B cell (primary cell): ENCODE data around the gene RABGAP1L. TPM values are rescaled to one million over a fixed set of nuclear protein-coding genes. Genes with fewer than 3 reads are reported as not detected.

Experiments used
- ATAC-seq: fragments of 200-7000 bp; cut with Tn5 transposase; one replicate; pipeline ENCODE4 v1.10.0; 2021; ENCODE audit warnings: low read depth, mild to moderate bottlenecking, moderate number of reproducible peaks, moderate library complexity
- CTCF ChIA-PET: fragments of 350-600 bp; sonication (Branson Sonifier 250); formaldehyde crosslinking; loops from one replicate; lab custom pipeline; 2021; ENCODE audit warnings: antibody characterized with exemption, inconsistent platforms; lab: Charles Lee
- POLR2A ChIA-PET: fragments of 350-600 bp; sonication (Branson Sonifier 250); formaldehyde crosslinking; loops from one replicate; lab custom pipeline; 2021; ENCODE audit warnings: antibody characterized with exemption; lab: Charles Lee
- DNase-seq: peaks from one replicate; pipeline ENCODE4 v3.0.0; 2013
- H2AFZ ChIP-seq: 2 replicates; pipeline ENCODE4 v1.6.1; 2012; ENCODE audit warnings: mild to moderate bottlenecking, low read depth, low read length; ENCODE audit not compliant: insufficient read depth, poor library complexity, severe bottlenecking
- H3K27ac ChIP-seq, 2 donors: 1 replicate in 1 of 2; 2 replicates in 1 of 2; pipeline ENCODE4 v1.5.1; 2012 to 2013; ENCODE audit warnings: low read length in 2 of 2, mild to moderate bottlenecking in 2 of 2, moderate library complexity in 1 of 2
- H3K27me3 ChIP-seq, 4 experiments: fragments of 200-600 bp in 1 of 4; sonication (generic) in 1 of 4; replicated peaks in 1 of 4; 1 replicate in 2 of 4; 2 replicates in 2 of 4; pipeline versions ENCODE4 v1.6.1 to v1.7.0; 2013 to 2016; ENCODE audit warnings: low read length in 3 of 4, mild to moderate bottlenecking in 2 of 4, mixed read lengths in 1 of 4, moderate library complexity in 1 of 4; ENCODE audit not compliant: insufficient read depth in 4 of 4, control insufficient read depth in 3 of 4; ENCODE audit errors: control extremely low read depth in 1 of 4
- H3K36me3 ChIP-seq, 2 experiments: replicated peaks in 1 of 2; 1 replicate in 1 of 2; 2 replicates in 1 of 2; pipeline versions ENCODE4 v1.6.1 to v1.7.1; 2013; ENCODE audit warnings: low read length in 1 of 2; ENCODE audit not compliant: insufficient read depth in 2 of 2, control insufficient read depth in 1 of 2; ENCODE audit errors: control extremely low read depth in 1 of 2, extremely low read depth in 1 of 2
- H3K4me1 ChIP-seq, 2 donors: fragments of 200-600 bp in 1 of 2; sonication (generic) in 1 of 2; 1 replicate in 1 of 2; 2 replicates in 1 of 2; pipeline versions ENCODE4 v1.5.1 to v1.6.1; 2013 to 2017; ENCODE audit warnings: low read length in 2 of 2; ENCODE audit not compliant: control insufficient read depth in 2 of 2, insufficient read depth in 2 of 2
- H3K4me2 ChIP-seq: replicated peaks from 2 replicates; pipeline ENCODE3; 2012; ENCODE audit warnings: mild to moderate bottlenecking, low read depth, low read length; ENCODE audit not compliant: poor library complexity, severe bottlenecking
- H3K4me3 ChIP-seq, 5 experiments: fragments of 200-600 bp in 1 of 5; sonication (generic) in 1 of 5; 1 replicate in 3 of 5; 2 replicates in 2 of 5; pipeline versions ENCODE4 v1.5.1 to v1.7.0; 2011 to 2016; ENCODE audit warnings: low read length in 4 of 5, mild to moderate bottlenecking in 4 of 5, low read depth in 2 of 5, control low read depth in 1 of 5, moderate library complexity in 1 of 5; ENCODE audit not compliant: insufficient read depth in 1 of 5; ENCODE audit errors: control extremely low read depth in 1 of 5, extremely low read depth in 1 of 5
- H3K79me2 ChIP-seq: fragments of 200-600 bp; sonication (generic); one replicate; pipeline ENCODE4 v1.6.0; 2016; ENCODE audit warnings: low read length; ENCODE audit not compliant: control insufficient read depth, insufficient read depth
- H3K9ac ChIP-seq: fragments of 200-600 bp; sonication (generic); 2 replicates; pipeline ENCODE4 v1.6.1; 2017; ENCODE audit warnings: mild to moderate bottlenecking, low read length, moderate library complexity
- H3K9me3 ChIP-seq, 3 donors: one replicate each; pipeline versions ENCODE4 v1.6.1 to v1.7.1; 2013; ENCODE audit warnings: low read length in 2 of 3; ENCODE audit not compliant: control insufficient read depth in 2 of 3, insufficient read depth in 1 of 3; ENCODE audit errors: control extremely low read depth in 1 of 3
- H4K20me1 ChIP-seq: 2 replicates; pipeline ENCODE4 v1.6.0; 2012; ENCODE audit warnings: mild to moderate bottlenecking, low read length; ENCODE audit not compliant: insufficient read depth, control insufficient read depth, poor library complexity, severe bottlenecking
- H3K27ac Mint-ChIP-seq: one replicate; pipeline ENCODE4 v1.8.0; 2021; ENCODE audit warnings: mixed read lengths
- H3K27me3 Mint-ChIP-seq: one replicate; pipeline ENCODE4 v1.8.0; 2021; ENCODE audit warnings: mixed read lengths
- H3K4me1 Mint-ChIP-seq: one replicate; pipeline ENCODE4 v1.8.0; 2021; ENCODE audit warnings: mixed read lengths
- H3K4me3 Mint-ChIP-seq: one replicate; pipeline ENCODE4 v1.8.0; 2021; ENCODE audit warnings: mixed read lengths
- H3K9me3 Mint-ChIP-seq: one replicate; pipeline ENCODE4 v1.8.0; 2022; ENCODE audit warnings: mixed read lengths; ENCODE audit not compliant: insufficient read depth
- CTCF ChIP-seq: fragments of 200-600 bp; IDR thresholded peaks from one replicate; pipeline ENCODE4 v1.8.0; 2022; ENCODE audit warnings: antibody characterized with exemption, mild to moderate bottlenecking
- EZH2 ChIP-seq: IDR thresholded peaks from 2 replicates; pipeline ENCODE4 v1.6.1; 2012; ENCODE audit warnings: borderline replicate concordance, low read depth, mild to moderate bottlenecking, moderate library complexity, low read length; ENCODE audit not compliant: insufficient read depth, poor library complexity, severe bottlenecking
- WGBS: methylation state at CpG from one replicate; pipeline ENCODE4 v1.1.5; 2013; ENCODE audit warnings: missing lambda C conversion rate; ENCODE audit not compliant: insufficient coverage; 5-methylcytosine and 5-hydroxymethylcytosine counted together
- intact Hi-C: fragments of 100-400 bp; cut with micrococcal nuclease; formaldehyde crosslinking; loops from one replicate; pipeline ENCODE4 v1.10.0; 2022
- polyA plus RNA-seq: library from polyadenylated mRNA; depleted of rRNA; stranded (reverse); fragments of >200 nt; gene quantifications from 2 replicates; pipeline ENCODE4 v1.2.3, GENCODE V29; 2012
- total RNA-seq, 2 donors: library from RNA; stranded (reverse); fragments of 120-200 nt in 1 of 2; gene quantifications; 1 replicate in 1 of 2; 2 replicates in 1 of 2; pipeline versions ENCODE4 v1.2.3 to v1.2.4, GENCODE V29; 2013 to 2022

The RABGAP1L gene
- total and polyA plus RNA-seq, 2 donors (not counting 1 experiment from before 2014, with no cell fraction given): 34.9 to 159 TPM

GRCh38 chr1:174875306-174875705 is 716.0 kb downstream of the RABGAP1L start:
- Mint-ChIP-seq H3K4me3 (peak overlapping the region; percentile 91), H3K27me3 (no peaks in the 10 kb centered on the region), H3K27ac (peak overlapping the region; percentile 84), H3K9me3 (no peaks in the 10 kb centered on the region), H3K4me1 (peaks cover 44% of the 10 kb centered on the region)
- ChIA-PET CTCF (interaction anchor here (0.9 to 1.5 kb wide), 2 partner anchors 8 to 22 kb away, joined by 3 read pairs; no protein-coding TSS in a partner anchor), POLR2A (no interaction called here)
- Histone ChIP-seq H3K9ac (peak overlapping the region; percentile 73), H3K27ac (no peak overlapping the region), H3K27me3 (no peaks in the 10 kb centered on the region), H3K79me2 (no peaks in the 10 kb centered on the region), H3K9me3 (no peaks in the 10 kb centered on the region), H3K36me3 (no peaks in the 10 kb centered on the region), H4K20me1 (no peaks in the 10 kb centered on the region), H3K4me1 (peaks cover 14 to 28% of the 10 kb centered on the region in 2 donors), H2AFZ (no peak overlapping the region), H3K4me2 (peak overlapping the region; percentile 71), H3K4me3 (peak overlapping the region in 1 of 5 experiments; percentile 63)
- intact Hi-C loops: loop anchor here (5.0 kb wide), 1 partner anchor 107 kb away; no protein-coding TSS in a partner anchor
- 63% methylated on average over 2 of the region's 4 CpGs for WGBS
- TF ChIP-seq CTCF: no peak
- TF ChIP-seq EZH2: no peak
- peak; percentile 11 for DNase-seq
- peak; percentile 31 for ATAC-seq

GRCh38 chr1:174877208-174877673 is 717.9 kb downstream of the RABGAP1L start:
- no peak overlapping the region for H3K4me3 ChIP-seq
- POLR2A ChIA-PET: interaction anchor here (0.6 kb wide), 1 partner anchor 26 kb away, joined by 3 read pairs; no protein-coding TSS in a partner anchor
- no peaks in the 10 kb centered on the region for H3K27me3 Mint-ChIP-seq

More at GRCh38 chr1:174877208-174877673, 717.9 kb downstream of the RABGAP1L start:
- no peaks in the 10 kb centered on the region for H4K20me1 ChIP-seq
- Mint-ChIP-seq H3K27ac (no peak overlapping the region), H3K4me3 (no peak overlapping the region), H3K9me3 (no peaks in the 10 kb centered on the region), H3K4me1 (peaks cover 33% of the 10 kb centered on the region)
- peaks cover 9 to 20% of the 10 kb centered on the region in 2 donors for H3K4me1 ChIP-seq
- no peaks in the 10 kb centered on the region for H3K27me3 ChIP-seq
- H3K79me2 ChIP-seq: no peaks in the 10 kb centered on the region
- TF ChIP-seq EZH2: no peak
- no peak for TF ChIP-seq CTCF
- no peak overlapping the region for H2AFZ ChIP-seq
- intact Hi-C loops: loop anchor here (5.0 kb wide), 1 partner anchor 105 kb away; no protein-coding TSS in a partner anchor
- H3K4me2 ChIP-seq: no peak overlapping the region
- WGBS: 89% methylated on average over 2 of the region's 4 CpGs
- ATAC-seq (no peak), DNase-seq (no peak)
- H3K9ac ChIP-seq: no peak overlapping the region
- H3K27ac ChIP-seq: no peak overlapping the region
- no peaks in the 10 kb centered on the region for H3K9me3 ChIP-seq
- no peaks in the 10 kb centered on the region for H3K36me3 ChIP-seq
- CTCF ChIA-PET: interaction anchor here (0.7 to 1.2 kb wide), 2 partner anchors 10 to 122 kb away, joined by 3 read pairs; no protein-coding TSS in a partner anchor
